Cardiac muscle cell (in vitro differentiated cells and primary cell): ENCODE results near the gene ANAPC1. TPM values are rescaled to one million over a fixed set of nuclear protein-coding genes. Genes with fewer than 3 reads are reported as not detected.
A peak's percentile ranks its signal among the peaks of the same experiment; 100 is the strongest.
"Not testable (repeated sequence)": the region's sequence is repeated elsewhere in the genome, so short reads cannot be mapped to it uniquely, and the experiment has no call there.

Experiments used
- DNase-seq, 2 donors: peaks; one replicate each; pipeline versions ENCODE4 v3.0.0 to v3.0.0-alpha.2; 2010 to 2017; ENCODE audit warnings: low read depth in 1 of 2, low spot score in 1 of 2
- H3K27ac ChIP-seq: fragments of 200-600 bp; sonication (generic); 2 replicates; pipeline ENCODE4 v1.5.1; 2016
- H3K27me3 ChIP-seq: fragments of 200-600 bp; sonication (generic); 2 replicates; pipeline ENCODE4 v1.6.0; 2016; ENCODE audit warnings: control low read depth
- H3K36me3 ChIP-seq: fragments of 200-600 bp; sonication (generic); 2 replicates; pipeline ENCODE4 v1.5.1; 2016; ENCODE audit warnings: control low read depth
- H3K4me1 ChIP-seq: fragments of 200-600 bp; sonication (generic); 2 replicates; pipeline ENCODE4 v1.8.1; 2017; ENCODE audit warnings: low read depth, mild to moderate bottlenecking, mixed run types
- H3K4me3 ChIP-seq: fragments of 200-600 bp; sonication (generic); 2 replicates; pipeline ENCODE4 v1.5.1; 2016; ENCODE audit warnings: mild to moderate bottlenecking
- H3K9me3 ChIP-seq: fragments of 200-600 bp; sonication (generic); 2 replicates; pipeline ENCODE4 v1.5.1; 2017; ENCODE audit warnings: low read depth, mild to moderate bottlenecking, control low read depth
- CTCF ChIP-seq: IDR thresholded peaks from 2 replicates; pipeline ENCODE4 v1.5.1; 2012; ENCODE audit warnings: low read depth, mild to moderate bottlenecking, low read length
- polyA plus RNA-seq: library from polyadenylated mRNA; unstranded; fragments of >200 nt; fragmentation: Nextera tagmentation; extraction: Ambion mirVana; gene quantifications from 2 replicates; pipeline ENCODE4 v1.2.1, GENCODE V29; 2016
- total RNA-seq: library from RNA; depleted of rRNA; stranded (reverse); fragments of >200 nt; gene quantifications from 2 replicates; pipeline ENCODE4 v1.2.3, GENCODE V29; 2016

The ANAPC1 gene
- total and polyA plus RNA-seq, 2 experiments from 2014 or later, result 13.6 to 59.3 TPM

- TF ChIP-seq CTCF, result no peak
- no peak for DNase-seq
- Histone ChIP-seq H3K36me3 (no peaks in the 10 kb centered on the region), H3K9me3 (no peaks in the 10 kb centered on the region), H3K27me3 (peaks cover 7% of the 10 kb centered on the region), H3K4me3 (no peak overlapping the region), H3K27ac (no peak overlapping the region), H3K4me1 (no peaks in the 10 kb centered on the region)
These were observed 12.0 kb upstream of the ANAPC1 start for GRCh38 chr2:111896024-111896423.

- peaks cover 2% of the 10 kb centered on the region for H3K36me3 ChIP-seq
- H3K4me1 ChIP-seq, result peaks cover 3% of the 10 kb centered on the region
- no peaks in the 10 kb centered on the region for H3K27me3 ChIP-seq
- H3K4me3 ChIP-seq, result peak overlapping the region; percentile 94
- TF ChIP-seq CTCF, result no peak
- no peak for DNase-seq
- peak overlapping the region; percentile 92 for H3K27ac ChIP-seq
- no peaks in the 10 kb centered on the region for H3K9me3 ChIP-seq
These were observed 585 bp upstream of the ANAPC1 start for GRCh38 chr2:111884592-111884964.

GRCh38 chr2:111872806-111873205 is 11.2 kb downstream of the ANAPC1 start:
- not testable (repeated sequence) for H3K36me3 ChIP-seq, H3K27ac ChIP-seq, DNase-seq, H3K27me3 ChIP-seq, H3K9me3 ChIP-seq, H3K4me1 ChIP-seq, H3K4me3 ChIP-seq

GRCh38 chr2:111865124-111865523 is 18.9 kb downstream of the ANAPC1 start:
- not testable (repeated sequence) for H3K27ac ChIP-seq, H3K36me3 ChIP-seq, H3K4me3 ChIP-seq, H3K4me1 ChIP-seq, H3K27me3 ChIP-seq, DNase-seq, H3K9me3 ChIP-seq

- H3K9me3 ChIP-seq, DNase-seq, H3K4me1 ChIP-seq, H3K27me3 ChIP-seq, H3K27ac ChIP-seq, H3K36me3 ChIP-seq, H3K4me3 ChIP-seq: not testable (repeated sequence)
These were observed 24.0 kb downstream of the ANAPC1 start for GRCh38 chr2:111860005-111860404.

- DNase-seq, H3K4me3 ChIP-seq: not testable (repeated sequence)
These were observed 31.4 kb downstream of the ANAPC1 start for GRCh38 chr2:111852544-111852943.

GRCh38 chr2:111850646-111851045 is 33.3 kb downstream of the ANAPC1 start:
- not testable (repeated sequence) for H3K4me1 ChIP-seq, H3K4me3 ChIP-seq, H3K27ac ChIP-seq, H3K36me3 ChIP-seq, H3K27me3 ChIP-seq, H3K9me3 ChIP-seq
- peak; percentile 46 for TF ChIP-seq CTCF
- DNase-seq, result peak; percentile 43 to 54

More at GRCh38 chr2:111852544-111852943, 31.4 kb downstream of the ANAPC1 start:
- H3K4me1 ChIP-seq, H3K9me3 ChIP-seq, H3K36me3 ChIP-seq, H3K27me3 ChIP-seq, H3K27ac ChIP-seq: not testable (repeated sequence)

GRCh38 chr2:111839625-111840282 is 44.2 kb downstream of the ANAPC1 start:
- not testable (repeated sequence) for H3K4me1 ChIP-seq, H3K27me3 ChIP-seq
- peak in 1 of 2 donors; percentile 76 for DNase-seq

GRCh38 chr2:111838992-111839391 is 45.0 kb downstream of the ANAPC1 start:
- not testable (repeated sequence) for DNase-seq, H3K9me3 ChIP-seq, H3K4me1 ChIP-seq, H3K36me3 ChIP-seq, H3K4me3 ChIP-seq, H3K27ac ChIP-seq, H3K27me3 ChIP-seq

More at GRCh38 chr2:111839625-111840282, 44.2 kb downstream of the ANAPC1 start:
- not testable (repeated sequence) for H3K36me3 ChIP-seq, H3K9me3 ChIP-seq, H3K27ac ChIP-seq, H3K4me3 ChIP-seq

- not testable (repeated sequence) for H3K9me3 ChIP-seq, H3K4me3 ChIP-seq, H3K27ac ChIP-seq, DNase-seq, H3K36me3 ChIP-seq, H3K4me1 ChIP-seq, H3K27me3 ChIP-seq
These were observed 49.8 kb downstream of the ANAPC1 start for GRCh38 chr2:111834221-111834620.

- not testable (repeated sequence) for H3K9me3 ChIP-seq, H3K4me3 ChIP-seq, DNase-seq, H3K4me1 ChIP-seq, H3K27me3 ChIP-seq, H3K27ac ChIP-seq
- peaks cover 12% of the 10 kb centered on the region for H3K36me3 ChIP-seq
These were observed 53.5 kb downstream of the ANAPC1 start for GRCh38 chr2:111830479-111830878.
